Measurements from ENCODE around the gene THSD4. TPM values are rescaled to one million over a fixed set of nuclear protein-coding genes. Genes with fewer than 3 reads are reported as not detected.

Gene THSD4
- total RNA-seq, 1 donor from 2014 or later: 66.8 TPM

DNA sequence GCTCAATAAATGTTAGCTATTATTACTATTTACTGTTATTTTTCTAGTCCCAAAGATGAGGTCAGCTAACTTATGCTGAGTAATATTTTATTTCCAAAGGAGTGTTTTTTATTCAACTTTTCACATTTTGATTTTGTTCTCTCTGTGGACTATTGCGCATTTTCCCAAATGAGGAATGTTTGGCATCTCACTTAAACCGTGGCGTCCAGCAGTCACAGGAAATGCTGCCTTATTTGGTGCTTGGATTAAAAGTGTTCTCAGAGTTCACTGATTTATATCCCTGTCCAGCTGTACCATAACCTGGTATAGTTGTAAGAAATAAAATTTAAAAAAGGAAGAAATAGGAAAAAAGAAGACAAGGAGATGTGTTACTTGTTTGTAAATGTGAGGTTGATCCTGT, 166.8 kb downstream of the THSD4 start:
- Histone ChIP-seq H3K27me3 (no peaks in the 10 kb centered on the region), H3K36me3 (no peaks in the 10 kb centered on the region), H3K27ac (peak overlapping the region; percentile 33), H3K4me3 (no peak overlapping the region), H3K9me3 (no peaks in the 10 kb centered on the region), H3K4me1 (peaks cover 28% of the 10 kb centered on the region)
- DNase-seq (ENCODE audit: extremely low spot score in 2 of 2): no peak
- TF ChIP-seq POLR2AphosphoS5 (IDR thresholded peaks at IDR 0.05; ENCODE audit: insufficient read depth in 1 of 2, low read depth in 1 of 2) (no peak), POLR2A (IDR thresholded peaks at IDR 0.05) (no peak)
- TF ChIP-seq, protein P1, sequence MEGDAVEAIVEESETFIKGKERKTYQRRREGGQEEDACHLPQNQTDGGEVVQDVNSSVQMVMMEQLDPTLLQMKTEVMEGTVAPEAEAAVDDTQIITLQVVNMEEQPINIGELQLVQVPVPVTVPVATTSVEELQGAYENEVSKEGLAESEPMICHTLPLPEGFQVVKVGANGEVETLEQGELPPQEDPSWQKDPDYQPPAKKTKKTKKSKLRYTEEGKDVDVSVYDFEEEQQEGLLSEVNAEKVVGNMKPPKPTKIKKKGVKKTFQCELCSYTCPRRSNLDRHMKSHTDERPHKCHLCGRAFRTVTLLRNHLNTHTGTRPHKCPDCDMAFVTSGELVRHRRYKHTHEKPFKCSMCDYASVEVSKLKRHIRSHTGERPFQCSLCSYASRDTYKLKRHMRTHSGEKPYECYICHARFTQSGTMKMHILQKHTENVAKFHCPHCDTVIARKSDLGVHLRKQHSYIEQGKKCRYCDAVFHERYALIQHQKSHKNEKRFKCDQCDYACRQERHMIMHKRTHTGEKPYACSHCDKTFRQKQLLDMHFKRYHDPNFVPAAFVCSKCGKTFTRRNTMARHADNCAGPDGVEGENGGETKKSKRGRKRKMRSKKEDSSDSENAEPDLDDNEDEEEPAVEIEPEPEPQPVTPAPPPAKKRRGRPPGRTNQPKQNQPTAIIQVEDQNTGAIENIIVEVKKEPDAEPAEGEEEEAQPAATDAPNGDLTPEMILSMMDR (IDR thresholded peaks at IDR 0.05): no peak
- intact Hi-C loops (cut with DNase I): no loop called here

DNA sequence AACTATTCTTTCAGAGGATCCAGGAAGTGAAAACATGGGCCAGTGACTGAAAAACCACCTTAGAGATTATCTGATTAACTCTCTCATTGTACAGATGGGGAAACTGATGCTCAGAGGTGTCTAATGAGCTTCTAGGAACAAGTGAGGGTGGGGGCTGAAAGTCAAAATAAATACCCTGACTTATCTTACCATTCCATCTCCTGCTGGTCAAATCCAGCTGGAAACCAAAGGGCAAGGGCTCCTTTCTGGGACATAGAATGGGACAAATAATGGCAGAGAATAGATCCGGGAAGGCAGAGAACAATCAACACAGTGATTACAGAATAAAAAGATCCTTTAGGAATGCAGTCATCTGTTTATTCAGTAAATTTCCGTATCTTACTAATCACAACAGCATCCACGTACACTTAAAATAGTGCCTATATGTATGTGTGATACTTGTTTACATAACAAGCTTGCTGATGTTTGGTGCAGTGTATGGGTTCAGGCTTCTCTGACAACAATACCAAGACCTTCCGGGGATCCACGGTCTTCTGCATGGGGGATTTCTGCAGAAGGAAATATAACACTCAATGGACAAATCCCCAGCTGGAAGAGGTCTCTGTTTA, 173.2 kb downstream of the THSD4 start:
- no peak overlapping the region for H3K27ac ChIP-seq
- DNase-seq (ENCODE audit: extremely low spot score in 2 of 2): no peak
- H3K4me1 ChIP-seq: peaks cover 6% of the 10 kb centered on the region
- no peaks in the 10 kb centered on the region for H3K9me3 ChIP-seq
- no peaks in the 10 kb centered on the region for H3K27me3 ChIP-seq
- TF ChIP-seq, protein P1 (IDR thresholded peaks at IDR 0.05): no peak
- no peak for TF ChIP-seq POLR2AphosphoS5 (IDR thresholded peaks at IDR 0.05; ENCODE audit: insufficient read depth in 1 of 2, low read depth in 1 of 2)
- TF ChIP-seq POLR2A (IDR thresholded peaks at IDR 0.05): no peak
- no peak overlapping the region for H3K4me3 ChIP-seq
- H3K36me3 ChIP-seq: no peaks in the 10 kb centered on the region
- intact Hi-C loops (cut with DNase I): no loop called here

DNA sequence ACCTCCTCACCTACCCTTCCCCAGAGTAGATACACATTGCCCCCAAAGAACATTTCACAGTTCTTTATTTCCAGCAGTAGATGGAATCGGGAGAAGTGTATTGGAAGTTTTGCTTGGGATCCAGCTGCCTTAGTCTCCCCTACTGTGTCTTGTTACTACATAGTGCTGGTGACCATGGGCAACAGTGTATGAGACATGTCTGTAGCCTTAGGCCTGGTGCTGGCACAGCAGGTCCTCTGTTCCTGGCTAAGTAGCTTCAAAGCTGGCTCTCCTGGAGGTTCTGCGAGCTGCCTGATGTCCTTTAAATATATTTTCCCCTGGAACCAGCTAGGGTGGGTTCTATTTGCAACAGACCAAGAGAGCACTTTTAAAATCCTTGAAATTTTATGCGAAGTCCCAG, 174.7 kb downstream of the THSD4 start:
- H3K9me3 ChIP-seq: no peaks in the 10 kb centered on the region
- H3K4me1 ChIP-seq: peaks cover 18% of the 10 kb centered on the region
- H3K4me3 ChIP-seq: no peak overlapping the region
- no peak for DNase-seq (ENCODE audit: extremely low spot score in 2 of 2)
- intact Hi-C loops (cut with DNase I): no loop called here
- TF ChIP-seq POLR2AphosphoS5 (IDR thresholded peaks at IDR 0.05; ENCODE audit: insufficient read depth in 1 of 2, low read depth in 1 of 2): no peak
- no peak for TF ChIP-seq POLR2A (IDR thresholded peaks at IDR 0.05)
- TF ChIP-seq, protein P1 (IDR thresholded peaks at IDR 0.05): no peak
- no peaks in the 10 kb centered on the region for H3K36me3 ChIP-seq
- no peak overlapping the region for H3K27ac ChIP-seq
- no peaks in the 10 kb centered on the region for H3K27me3 ChIP-seq

DNA sequence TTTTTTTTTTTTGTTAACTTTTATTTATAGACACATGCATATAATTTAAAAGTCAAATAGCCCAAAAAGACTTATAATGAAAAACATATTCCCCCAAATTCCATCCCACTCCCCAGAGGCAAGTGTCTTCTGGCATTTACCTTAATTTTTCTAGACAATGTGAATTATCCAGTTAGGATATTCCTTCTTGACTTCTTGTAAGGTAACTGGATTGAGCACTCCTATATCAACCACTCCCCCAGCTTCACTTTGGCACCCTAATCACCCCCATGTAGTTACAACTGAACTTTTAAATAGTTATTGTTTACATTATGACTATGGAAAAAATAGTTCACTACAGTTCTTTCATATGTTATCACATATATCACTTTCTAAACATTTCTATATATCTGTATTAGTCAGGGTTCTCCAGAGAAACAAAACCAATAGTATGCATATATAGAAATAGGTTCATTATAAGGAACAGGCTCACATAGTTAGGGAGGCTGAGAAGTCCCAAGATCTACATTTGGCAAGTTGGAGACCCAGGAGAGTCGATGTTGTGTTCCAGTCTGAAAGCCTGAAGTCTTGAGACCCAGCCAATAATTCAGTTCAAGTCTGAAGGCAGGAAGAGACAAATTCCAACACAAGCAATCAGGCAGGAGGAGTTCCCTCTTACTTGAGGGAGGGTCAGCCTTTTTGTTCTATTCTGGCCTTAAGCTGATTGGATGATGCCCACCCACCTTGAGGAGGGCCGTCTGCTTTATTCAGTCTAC, 175.8 kb downstream of the THSD4 start:
- H3K36me3 ChIP-seq: no peaks in the 10 kb centered on the region
- H3K4me1 ChIP-seq: peaks cover 26% of the 10 kb centered on the region
- H3K27me3 ChIP-seq: no peaks in the 10 kb centered on the region
- TF ChIP-seq POLR2AphosphoS5 (IDR thresholded peaks at IDR 0.05; ENCODE audit: insufficient read depth in 1 of 2, low read depth in 1 of 2) (no peak), POLR2A (IDR thresholded peaks at IDR 0.05) (no peak)
- TF ChIP-seq, protein P1 (IDR thresholded peaks at IDR 0.05): no peak
- H3K27ac ChIP-seq: no peak overlapping the region
- H3K9me3 ChIP-seq: no peaks in the 10 kb centered on the region
- DNase-seq (ENCODE audit: extremely low spot score in 2 of 2): no peak
- intact Hi-C loops (cut with DNase I): no loop called here
- no peak overlapping the region for H3K4me3 ChIP-seq

DNA sequence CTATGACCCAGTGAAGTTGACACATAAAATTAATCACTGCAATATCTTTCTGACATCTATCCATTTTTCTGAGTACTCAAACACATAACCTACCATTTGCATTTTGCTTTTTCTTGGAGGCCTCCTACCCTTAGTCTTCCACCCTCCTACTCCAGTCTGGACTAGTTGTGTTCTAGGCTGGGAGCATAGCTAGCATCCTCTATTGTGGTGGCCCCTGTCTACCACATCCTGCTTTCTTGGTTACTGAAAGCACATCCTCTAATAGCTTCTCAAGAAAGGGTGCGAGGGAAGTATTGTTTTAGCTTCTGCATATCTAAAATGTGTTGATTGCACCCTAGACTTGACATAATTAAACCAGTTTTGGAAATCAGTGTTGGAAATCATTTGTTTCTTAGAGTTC, 176.5 kb downstream of the THSD4 start:
- no peaks in the 10 kb centered on the region for H3K27me3 ChIP-seq
- no peak overlapping the region for H3K27ac ChIP-seq
- DNase-seq (ENCODE audit: extremely low spot score in 2 of 2): no peak
- no peaks in the 10 kb centered on the region for H3K9me3 ChIP-seq
- no peak overlapping the region for H3K4me3 ChIP-seq
- H3K4me1 ChIP-seq: peaks cover 30% of the 10 kb centered on the region
- no peak for TF ChIP-seq POLR2AphosphoS5 (IDR thresholded peaks at IDR 0.05; ENCODE audit: insufficient read depth in 1 of 2, low read depth in 1 of 2)
- no peak for TF ChIP-seq POLR2A (IDR thresholded peaks at IDR 0.05)
- TF ChIP-seq, protein P1 (IDR thresholded peaks at IDR 0.05): no peak
- intact Hi-C loops (cut with DNase I): no loop called here
- H3K36me3 ChIP-seq: no peaks in the 10 kb centered on the region
